Keratinocyte (primary cell): ENCODE results near the gene NT5E. TPM values are rescaled to one million over a fixed set of nuclear protein-coding genes. Genes with fewer than 3 reads are reported as not detected.

Source experiments
- DNase-seq: peaks from one replicate; pipeline ENCODE4 v3.0.0-alpha.2; 2011; ENCODE audit warnings: low read depth, missing footprints, low spot score
- FAIRE-seq: peaks from 2 replicates; lab custom pipeline; 2011; peaks lifted over from hg19 to GRCh38; lab: Jason Lieb, UNC
- H2AFZ ChIP-seq: 2 replicates; pipeline ENCODE4 v1.6.0; 2012; ENCODE audit warnings: low read length, control low read depth, inconsistent platforms; ENCODE audit not compliant: control insufficient read depth
- H3K27ac ChIP-seq: 2 replicates; pipeline ENCODE4 v1.5.1; 2011; ENCODE audit warnings: low read length; ENCODE audit not compliant: control insufficient read depth, insufficient read depth
- H3K27me3 ChIP-seq: 3 replicates; pipeline ENCODE4 v1.6.0; 2011; ENCODE audit warnings: low read length; ENCODE audit not compliant: control insufficient read depth, insufficient read depth; ENCODE audit errors: extremely low read depth
- H3K36me3 ChIP-seq, 2 experiments: 2 replicates in 1 of 2; 3 replicates in 1 of 2; pipeline ENCODE4 v1.5.1; 2011; ENCODE audit warnings: low read length in 2 of 2, mild to moderate bottlenecking in 1 of 2; ENCODE audit not compliant: control insufficient read depth in 2 of 2, insufficient read depth in 2 of 2; ENCODE audit errors: extremely low read depth in 1 of 2
- H3K4me1 ChIP-seq: 3 replicates; pipeline ENCODE4 v1.5.1; 2011; ENCODE audit warnings: low read length; ENCODE audit not compliant: control insufficient read depth, insufficient read depth; ENCODE audit errors: extremely low read depth
- H3K4me2 ChIP-seq: 3 replicates; pipeline ENCODE4 v1.6.0; 2011; ENCODE audit warnings: low read depth, low read length; ENCODE audit not compliant: control insufficient read depth, insufficient read depth; ENCODE audit errors: extremely low read depth
- H3K4me3 ChIP-seq, 3 experiments: fragments of 200-600 bp in 1 of 3; sonication (generic) in 1 of 3; 2 replicates in 2 of 3; 3 replicates in 1 of 3; pipeline ENCODE4 v1.5.1; 2011 to 2016; ENCODE audit warnings: low read length in 3 of 3, mild to moderate bottlenecking in 3 of 3, control low read depth in 2 of 3, inconsistent platforms in 1 of 3, low read depth in 1 of 3, mixed read lengths in 1 of 3, mixed run types in 1 of 3, moderate library complexity in 1 of 3; ENCODE audit not compliant: control insufficient read depth in 2 of 3, insufficient read depth in 2 of 3; ENCODE audit errors: extremely low read depth in 1 of 3
- H3K79me2 ChIP-seq: 2 replicates; pipeline ENCODE4 v1.6.0; 2012; ENCODE audit warnings: low read length; ENCODE audit not compliant: control insufficient read depth, insufficient read depth
- H3K9ac ChIP-seq: 3 replicates; pipeline ENCODE4 v1.6.0; 2011; ENCODE audit warnings: low read length; ENCODE audit not compliant: control insufficient read depth, insufficient read depth; ENCODE audit errors: extremely low read depth
- H3K9me1 ChIP-seq: 3 replicates; pipeline ENCODE4 v1.6.0; 2011; ENCODE audit warnings: low read length; ENCODE audit not compliant: control insufficient read depth, insufficient read depth; ENCODE audit errors: extremely low read depth
- H3K9me3 ChIP-seq: 2 replicates; pipeline ENCODE4 v1.5.1; 2012; ENCODE audit warnings: low read depth, low read length; ENCODE audit not compliant: control insufficient read depth
- H4K20me1 ChIP-seq: 3 replicates; pipeline ENCODE4 v1.6.0; 2011; ENCODE audit warnings: low read length; ENCODE audit not compliant: control insufficient read depth, insufficient read depth; ENCODE audit errors: extremely low read depth
- EZH2 ChIP-seq: IDR thresholded peaks from one replicate; pipeline ENCODE4 v1.6.1; 2012; ENCODE audit warnings: inconsistent platforms, mild to moderate bottlenecking, low read length, moderate library complexity
- dilution Hi-C: fragments of 300-500 bp; cut with MboI; formaldehyde crosslinking; loops from one replicate; pipeline ENCODE4 v1.7.0; 2020; ENCODE audit warnings: low sequenced_read_pairs; ENCODE audit not compliant: extremely low pct_ligation_motif_present
- polyA plus RNA-seq, 5 experiments: library from polyadenylated mRNA; depleted of rRNA in 3 of 5; stranded (reverse) in 3 of 5; stranded (forward) in 1 of 5; unstranded in 1 of 5; fragments of >200 nt; gene quantifications; 1 replicate in 1 of 5; 2 replicates in 3 of 5; 3 replicates in 1 of 5; pipeline versions ENCODE4 v1.2.1 to v1.2.3, GENCODE V29; 2011 to 2012; ENCODE audit warnings: missing spikeins in 2 of 5, low read depth in 1 of 5, low replicate concordance in 1 of 5
- TF ChIP-seq, protein P1 (sequence below), 3 experiments: IDR thresholded peaks in 1 of 3; conservative IDR thresholded peaks in 1 of 3; optimal IDR thresholded peaks in 1 of 3; 2 replicates in 2 of 3; 3 replicates in 1 of 3; pipeline versions ENCODE3 to v1.5.1; 2011; ENCODE audit warnings: low read length in 3 of 3, mild to moderate bottlenecking in 3 of 3, moderate library complexity in 2 of 3, control low read depth in 1 of 3, inconsistent platforms in 1 of 3; ENCODE audit not compliant: insufficient read depth in 2 of 3; ENCODE audit errors: extremely low read depth in 1 of 3

The NT5E gene
- polyA plus RNA-seq, 1 donor (not counting 4 experiments of a cell fraction or from before 2014, with no cell fraction given): 268 TPM

DNA sequence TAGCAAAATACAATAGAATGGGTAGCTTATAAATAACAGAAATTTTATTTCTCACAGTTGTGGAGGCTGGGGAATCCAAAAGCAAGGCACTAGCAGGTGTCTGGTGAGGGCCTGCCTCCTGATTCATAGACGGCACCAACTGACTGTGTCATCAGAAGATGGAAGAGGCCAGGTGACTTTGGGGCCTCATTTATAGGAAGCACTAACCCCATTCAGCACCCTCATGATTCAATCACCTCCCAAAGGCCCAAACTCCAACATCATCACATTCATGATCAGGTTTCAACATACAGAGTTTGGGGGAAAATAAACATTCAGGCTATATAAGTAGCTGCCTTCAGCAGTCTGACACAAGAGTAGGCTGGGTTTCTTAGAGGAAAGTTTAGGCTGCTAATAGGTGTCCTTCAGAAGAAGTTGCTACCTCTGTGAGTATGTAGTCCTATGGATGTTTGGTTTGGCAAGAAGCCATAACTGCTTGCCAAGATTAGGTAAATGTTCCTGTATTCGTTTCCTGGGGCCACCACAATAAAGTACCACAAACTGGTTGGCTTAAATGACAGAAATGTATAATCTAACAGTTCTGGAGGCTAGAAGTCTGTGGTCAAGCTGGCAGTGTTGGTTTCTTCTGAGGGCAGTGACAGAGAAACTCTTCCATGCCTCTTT lies 48.8 kb downstream of the NT5E start:
- TF ChIP-seq, protein P1, sequence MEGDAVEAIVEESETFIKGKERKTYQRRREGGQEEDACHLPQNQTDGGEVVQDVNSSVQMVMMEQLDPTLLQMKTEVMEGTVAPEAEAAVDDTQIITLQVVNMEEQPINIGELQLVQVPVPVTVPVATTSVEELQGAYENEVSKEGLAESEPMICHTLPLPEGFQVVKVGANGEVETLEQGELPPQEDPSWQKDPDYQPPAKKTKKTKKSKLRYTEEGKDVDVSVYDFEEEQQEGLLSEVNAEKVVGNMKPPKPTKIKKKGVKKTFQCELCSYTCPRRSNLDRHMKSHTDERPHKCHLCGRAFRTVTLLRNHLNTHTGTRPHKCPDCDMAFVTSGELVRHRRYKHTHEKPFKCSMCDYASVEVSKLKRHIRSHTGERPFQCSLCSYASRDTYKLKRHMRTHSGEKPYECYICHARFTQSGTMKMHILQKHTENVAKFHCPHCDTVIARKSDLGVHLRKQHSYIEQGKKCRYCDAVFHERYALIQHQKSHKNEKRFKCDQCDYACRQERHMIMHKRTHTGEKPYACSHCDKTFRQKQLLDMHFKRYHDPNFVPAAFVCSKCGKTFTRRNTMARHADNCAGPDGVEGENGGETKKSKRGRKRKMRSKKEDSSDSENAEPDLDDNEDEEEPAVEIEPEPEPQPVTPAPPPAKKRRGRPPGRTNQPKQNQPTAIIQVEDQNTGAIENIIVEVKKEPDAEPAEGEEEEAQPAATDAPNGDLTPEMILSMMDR (optimal IDR thresholded peaks at IDR 0.05 in 1 of 3, IDR thresholded peaks at IDR 0.05 in 1 of 3, conservative IDR thresholded peaks at IDR 0.05 in 1 of 3; ENCODE audit: extremely low read depth in 1 of 3, insufficient read depth in 2 of 3, low read length in 3 of 3): no peak
- TF ChIP-seq EZH2: no peak
- H3K79me2 ChIP-seq: no peaks in the 10 kb centered on the region
- H3K4me1 ChIP-seq: peaks cover 10% of the 10 kb centered on the region
- H3K36me3 ChIP-seq: peaks cover 0 to 3% of the 10 kb centered on the region in 2 experiments
- no peak overlapping the region for H3K4me2 ChIP-seq
- dilution Hi-C loops: loop anchor here (25.0 kb wide), 1 partner anchor 136 kb away; no protein-coding TSS in a partner anchor
- no peaks in the 10 kb centered on the region for H3K9me3 ChIP-seq
- H3K9ac ChIP-seq: no peak overlapping the region
- H3K9me1 ChIP-seq: peaks cover 4% of the 10 kb centered on the region
- DNase-seq (no peak), FAIRE-seq (peak; percentile 73)
- no peaks in the 10 kb centered on the region for H3K27me3 ChIP-seq
- H4K20me1 ChIP-seq: no peaks in the 10 kb centered on the region
- H3K4me3 ChIP-seq: no peak overlapping the region
- H2AFZ ChIP-seq: no peak overlapping the region
- no peak overlapping the region for H3K27ac ChIP-seq

DNA sequence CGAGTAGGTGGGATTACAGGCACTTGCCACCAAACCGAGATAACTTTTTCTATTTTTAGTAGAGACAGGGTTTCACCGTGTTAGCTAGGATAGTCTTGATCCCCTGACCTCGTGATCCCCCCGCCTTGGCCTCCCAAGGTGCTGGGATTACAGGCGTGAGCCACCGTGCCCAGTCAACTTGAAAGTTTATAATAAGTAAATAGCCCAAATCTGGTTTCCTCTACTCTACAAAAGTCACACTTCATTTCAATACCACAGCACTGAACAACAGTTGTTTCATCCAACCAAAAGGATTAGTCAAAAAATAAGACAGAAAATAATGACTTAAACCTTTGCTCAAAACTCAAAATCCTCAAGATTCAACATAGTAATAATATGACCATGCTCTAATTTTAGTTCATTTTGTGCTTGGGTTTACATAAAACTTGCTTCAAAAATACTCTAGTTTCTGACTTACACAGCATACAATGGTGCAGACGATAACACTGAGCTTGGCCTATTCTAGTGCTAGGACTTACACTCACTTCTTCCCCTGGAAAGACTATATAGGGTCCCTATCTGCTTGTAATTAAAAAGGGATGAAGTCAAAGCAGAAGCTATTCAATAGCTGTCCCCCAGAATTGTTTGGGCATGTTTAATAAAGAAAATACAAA lies 56.7 kb downstream of the NT5E start:
- no peaks in the 10 kb centered on the region for H3K27me3 ChIP-seq
- peaks cover 3 to 10% of the 10 kb centered on the region in 2 experiments for H3K36me3 ChIP-seq
- TF ChIP-seq, protein P1 (optimal IDR thresholded peaks at IDR 0.05 in 1 of 3, IDR thresholded peaks at IDR 0.05 in 1 of 3, conservative IDR thresholded peaks at IDR 0.05 in 1 of 3; ENCODE audit: extremely low read depth in 1 of 3, insufficient read depth in 2 of 3, low read length in 3 of 3): no peak
- TF ChIP-seq EZH2: no peak
- no peak overlapping the region for H3K9ac ChIP-seq
- DNase-seq (no peak), FAIRE-seq (no peak)
- H2AFZ ChIP-seq: no peak overlapping the region
- no peaks in the 10 kb centered on the region for H4K20me1 ChIP-seq
- no peaks in the 10 kb centered on the region for H3K9me1 ChIP-seq
- no peaks in the 10 kb centered on the region for H3K79me2 ChIP-seq
- dilution Hi-C loops: no loop called here
- H3K4me3 ChIP-seq: no peak overlapping the region
- H3K4me2 ChIP-seq: no peak overlapping the region
- no peak overlapping the region for H3K27ac ChIP-seq
- H3K4me1 ChIP-seq: no peaks in the 10 kb centered on the region
- H3K9me3 ChIP-seq: no peaks in the 10 kb centered on the region
